Activated CD8-positive, alpha-beta memory T cell treated with anti-CD3 and anti-CD28 coated beads for 36 hours (primary cell): ENCODE data around the gene RAB36. TPM values are rescaled to one million over a fixed set of nuclear protein-coding genes. Genes with fewer than 3 reads are reported as not detected.

Source experiments
- CTCF ChIA-PET: fragments of 350-600 bp; sonication (Branson Sonifier 250); formaldehyde crosslinking; loops from one replicate; lab custom pipeline; 2021; ENCODE audit warnings: antibody characterized with exemption; lab: Charles Lee
- POLR2A ChIA-PET: fragments of 350-600 bp; sonication (Branson Sonifier 250); formaldehyde crosslinking; loops from one replicate; lab custom pipeline; 2021; ENCODE audit warnings: antibody characterized with exemption; lab: Charles Lee
- total RNA-seq, 2 experiments: library from RNA; stranded (reverse); gene quantifications; one replicate each; pipeline ENCODE4 v1.2.3, GENCODE V29; 2021

Gene RAB36
- total RNA-seq, 2 experiments from 2014 or later = 1.0 to 1.3 TPM

- ChIA-PET POLR2A (no interaction called here), CTCF (no interaction called here)
Observed at GRCh38 chr22:23107487-23108248, 37.6 kb upstream of the RAB36 start.

DNA sequence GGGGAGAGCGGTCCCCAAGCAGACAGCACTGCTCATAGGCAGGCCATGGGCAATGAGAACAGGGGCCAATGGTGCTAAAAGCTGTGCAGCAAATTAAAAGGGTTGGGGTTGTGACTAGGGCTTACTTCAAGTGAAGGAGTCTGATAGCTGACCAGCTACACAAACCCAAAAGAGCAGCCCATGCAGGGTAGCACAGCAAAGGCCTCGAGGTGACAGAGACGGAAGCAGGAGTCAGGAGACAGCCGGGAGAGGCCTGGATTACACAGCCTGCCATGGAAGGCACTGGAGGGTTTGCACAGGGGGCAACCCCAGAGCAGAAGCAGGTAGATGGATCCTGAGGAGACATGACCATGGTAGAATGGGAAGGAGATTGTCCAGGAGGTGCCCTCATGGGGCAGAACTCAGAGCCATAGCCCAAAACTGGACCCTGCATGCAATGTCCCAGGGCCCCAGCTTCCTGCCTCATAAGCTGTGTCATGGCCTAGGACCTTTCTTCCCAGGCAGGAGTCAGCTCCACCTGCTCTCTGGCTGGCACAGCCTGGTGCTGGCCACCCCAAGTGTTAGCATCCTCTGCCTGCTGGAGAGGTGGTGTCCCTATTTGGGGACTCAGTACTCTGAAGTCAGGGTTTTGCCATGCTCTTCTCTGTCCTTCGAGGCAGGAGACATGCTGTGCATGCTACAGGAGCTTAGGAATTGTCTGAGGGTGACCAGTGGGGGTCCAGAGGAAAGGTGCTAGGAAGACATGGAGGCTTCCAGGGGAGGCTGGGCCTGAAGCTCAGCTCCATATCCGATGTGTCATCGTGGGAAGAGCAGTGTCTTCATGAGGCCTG, 36.8 kb upstream of the RAB36 start:
- CTCF ChIA-PET = no interaction called here
- POLR2A ChIA-PET = no interaction called here

GRCh38 chr22:23109079-23109347, 36.3 kb upstream of the RAB36 start:
- POLR2A ChIA-PET = no interaction called here
- CTCF ChIA-PET = no interaction called here

DNA sequence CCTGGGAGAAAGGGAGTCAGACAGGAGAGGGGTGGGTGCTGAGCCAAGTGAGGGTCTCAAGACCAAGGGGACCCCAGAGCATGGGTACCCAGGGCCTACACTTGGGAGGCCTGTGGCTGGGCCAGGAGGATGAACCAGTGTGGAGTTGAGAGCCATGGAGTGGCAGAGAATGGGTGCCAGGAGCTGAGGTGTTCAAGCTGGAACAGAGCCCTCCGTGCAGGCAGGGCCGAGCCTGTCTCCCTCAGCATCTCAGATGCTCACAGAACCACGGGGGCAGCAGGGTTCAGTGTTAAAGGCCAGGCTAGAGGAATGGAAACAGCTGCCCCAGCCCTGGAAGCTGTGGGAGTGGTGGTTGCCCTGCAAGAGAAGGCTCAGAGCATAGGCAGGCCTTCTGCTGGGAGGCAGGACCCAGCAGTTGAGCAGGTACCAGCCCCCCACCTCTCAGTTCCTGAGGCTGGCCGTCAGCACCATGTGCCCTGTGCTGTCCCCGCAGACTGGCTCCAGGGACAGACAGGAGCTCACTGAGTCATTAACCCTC, 35.8 kb upstream of the RAB36 start:
- CTCF ChIA-PET = no interaction called here
- POLR2A ChIA-PET = interaction anchor here (1.1 kb wide), 1 partner anchor 31 kb away, joined by 3 read pairs; no protein-coding TSS in a partner anchor

DNA sequence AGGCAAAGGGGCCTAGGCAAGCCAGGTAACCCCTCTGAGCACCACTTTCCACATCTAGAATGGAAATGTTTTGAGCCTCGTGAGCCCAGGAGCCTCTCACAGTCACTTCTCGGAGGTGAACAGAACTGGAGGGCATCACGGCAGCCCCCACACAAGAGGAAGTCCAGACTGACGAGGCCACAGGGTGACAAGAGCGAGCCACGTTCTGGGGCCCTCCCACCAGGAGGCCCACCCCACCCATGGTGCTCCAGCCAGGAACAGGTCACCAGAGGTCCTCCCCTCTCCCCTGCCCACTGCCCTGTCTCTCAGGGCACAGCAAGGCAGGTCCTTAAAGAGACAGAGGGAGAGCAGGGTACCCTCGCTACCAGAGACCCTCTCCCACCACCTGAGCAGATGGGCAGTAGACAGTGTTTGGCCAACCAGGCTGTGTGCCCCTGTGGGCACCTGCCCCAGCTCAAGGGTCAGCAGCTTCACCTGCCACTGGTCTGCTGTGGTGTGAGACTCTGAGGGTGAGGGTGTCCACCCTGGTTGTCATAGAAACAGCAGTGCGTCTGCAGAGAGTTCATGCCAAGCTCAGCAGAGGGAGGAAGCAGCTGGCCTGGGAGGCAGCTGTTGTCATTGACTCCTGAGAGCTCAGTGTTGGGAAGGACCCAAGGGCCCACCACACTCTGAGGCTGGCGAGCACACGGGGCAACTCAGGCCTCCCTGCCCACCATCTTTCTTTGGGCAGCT, 34.9 kb upstream of the RAB36 start:
- CTCF ChIA-PET = no interaction called here

DNA sequence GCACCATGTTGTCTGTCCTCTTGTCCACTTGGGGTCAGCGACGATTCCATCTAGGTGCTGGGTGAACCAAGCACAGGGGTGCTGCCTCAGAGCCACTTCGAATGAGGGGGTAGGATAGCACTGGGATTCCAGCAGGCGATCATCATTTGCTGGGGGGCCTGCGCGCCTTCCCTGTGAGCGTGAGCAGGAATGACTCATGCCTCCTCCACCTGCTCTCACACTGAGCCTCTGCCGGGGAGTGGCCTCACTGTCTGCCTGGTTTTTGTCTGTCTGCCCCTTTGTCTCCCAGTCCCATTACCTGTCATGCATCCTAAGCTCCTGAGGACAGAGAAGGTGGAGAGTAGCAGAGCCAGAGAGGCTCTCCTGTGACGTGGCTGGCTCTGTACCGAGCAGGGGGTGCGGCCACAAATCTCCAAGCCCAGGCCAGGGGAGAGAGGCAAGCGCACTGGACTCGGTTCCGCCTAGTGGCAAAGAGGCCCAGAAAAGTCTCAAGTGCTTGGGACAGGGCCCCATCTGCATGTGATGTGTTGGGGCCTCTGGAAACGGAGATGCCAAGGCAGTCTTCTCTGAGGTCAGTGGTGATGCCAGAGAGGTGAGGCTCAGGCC, 34.3 kb upstream of the RAB36 start:
- ChIA-PET POLR2A (no interaction called here), CTCF (no interaction called here)

More for the DNA sequence above, 34.9 kb upstream of the RAB36 start:
- POLR2A ChIA-PET = interaction anchor here (1.1 kb wide), 1 partner anchor 30 kb away, joined by 3 read pairs; no protein-coding TSS in a partner anchor

DNA sequence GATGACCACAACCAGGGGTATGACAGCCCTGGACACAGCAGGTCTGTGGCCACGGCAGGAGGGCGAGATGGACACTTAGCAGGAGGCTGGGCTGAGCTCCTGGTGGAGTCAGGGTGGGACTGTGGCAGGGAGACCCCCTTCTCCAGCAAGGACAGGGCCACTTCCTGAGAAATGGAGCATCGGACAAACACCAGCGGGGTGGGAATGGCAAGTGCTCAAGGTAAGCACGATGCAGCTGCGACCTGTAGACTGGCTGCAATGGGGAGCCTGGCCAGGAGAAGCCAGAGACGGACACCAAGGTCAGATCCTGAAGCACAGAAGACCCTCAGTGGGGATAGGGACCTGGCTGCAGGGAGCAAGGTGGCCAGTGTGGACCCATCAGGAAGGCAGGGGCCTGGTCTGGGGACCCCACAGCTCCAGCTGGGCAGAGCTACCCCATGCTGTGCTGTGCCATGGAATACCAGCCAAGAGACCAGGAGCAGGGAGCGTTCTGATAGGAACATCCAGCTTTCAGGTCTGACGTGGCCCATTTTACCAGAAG, 32.7 kb upstream of the RAB36 start:
- CTCF ChIA-PET = no interaction called here

GRCh38 chr22:23113067-23113846, 32.0 kb upstream of the RAB36 start:
- CTCF ChIA-PET = interaction anchor here (0.5 kb wide), 1 partner anchor 904 kb away, joined by 5 read pairs; no protein-coding TSS in a partner anchor
- POLR2A ChIA-PET = no interaction called here

More for the DNA sequence above, 32.7 kb upstream of the RAB36 start:
- POLR2A ChIA-PET = no interaction called here

- CTCF ChIA-PET = interaction anchor here (0.5 kb wide), 1 partner anchor 905 kb away, joined by 5 read pairs; no protein-coding TSS in a partner anchor
- POLR2A ChIA-PET = no interaction called here
Observed at GRCh38 chr22:23113847-23114720, 31.2 kb upstream of the RAB36 start.

GRCh38 chr22:23114721-23115020, 30.6 kb upstream of the RAB36 start:
- CTCF ChIA-PET = no interaction called here
- POLR2A ChIA-PET = no interaction called here

DNA sequence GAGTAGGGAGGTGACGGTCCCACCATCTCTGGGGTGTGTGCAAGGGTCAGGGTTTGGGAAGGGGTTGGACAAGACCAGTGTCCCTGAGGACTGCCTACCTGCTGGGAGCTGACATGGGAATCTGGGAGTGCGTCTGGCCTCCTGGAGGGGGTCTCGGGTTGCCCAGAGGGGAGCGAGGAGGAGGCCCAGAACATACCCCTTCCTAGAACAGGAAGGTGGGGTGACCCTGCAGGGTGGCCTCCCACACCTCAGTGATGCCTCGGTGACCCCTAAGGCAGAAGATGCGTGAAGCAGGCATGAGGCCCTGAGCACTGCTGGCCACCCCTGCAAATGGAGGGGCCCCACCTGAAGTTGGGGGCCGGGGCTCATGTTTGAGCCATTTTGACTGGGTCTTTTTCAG, 29.9 kb upstream of the RAB36 start:
- ChIA-PET POLR2A (no interaction called here), CTCF (no interaction called here)

- POLR2A ChIA-PET = no interaction called here
- CTCF ChIA-PET = no interaction called here
Observed at GRCh38 chr22:23115825-23116494, 29.3 kb upstream of the RAB36 start.

DNA sequence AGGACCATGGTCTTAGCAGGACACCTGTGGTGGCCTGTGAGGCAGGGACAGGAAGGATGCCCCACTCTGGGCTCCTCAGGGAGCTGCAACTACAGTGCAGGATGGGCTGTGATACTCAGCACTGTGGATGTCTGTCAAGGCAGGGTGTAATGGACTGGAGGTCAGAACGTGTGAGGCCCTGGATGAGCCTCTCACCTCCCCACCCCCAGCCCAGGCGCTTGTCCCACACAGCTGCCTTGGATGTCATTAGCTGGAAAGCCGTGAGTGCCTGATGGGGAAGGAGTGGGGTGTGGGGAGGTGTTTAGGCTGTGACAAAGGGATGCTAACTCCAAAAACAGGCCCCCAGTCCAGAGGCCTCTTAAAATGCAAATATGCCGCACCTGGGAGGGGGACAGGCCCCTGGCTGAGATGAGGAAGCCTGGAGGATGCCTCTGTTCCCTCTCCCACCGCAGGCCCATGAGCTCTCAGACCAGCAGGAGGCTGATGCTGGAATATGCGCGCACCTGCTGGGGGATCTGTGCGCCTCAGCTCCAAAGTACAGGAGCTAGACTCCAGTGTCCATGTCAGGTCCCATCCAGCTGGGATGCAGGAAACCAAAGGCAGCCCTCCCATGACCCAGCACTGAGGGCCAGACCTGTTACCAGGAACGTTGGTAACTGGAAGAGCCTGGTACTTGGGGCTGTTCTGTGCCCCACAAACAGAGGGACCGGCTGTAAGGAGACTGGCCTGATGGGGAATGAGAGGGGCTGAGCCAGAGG, 28.6 kb upstream of the RAB36 start:
- ChIA-PET CTCF (no interaction called here), POLR2A (no interaction called here)

GRCh38 chr22:23117275-23117674, 28.0 kb upstream of the RAB36 start:
- POLR2A ChIA-PET = no interaction called here
- CTCF ChIA-PET = no interaction called here

- ChIA-PET POLR2A (no interaction called here), CTCF (interaction anchor here (2.0 kb wide), 1 partner anchor 10 kb away, joined by 7 read pairs; no protein-coding TSS in a partner anchor)
Observed at GRCh38 chr22:23117891-23118646, 27.2 kb upstream of the RAB36 start.
